Measurements from ENCODE around the gene TRIM40. TPM values are rescaled to one million over a fixed set of nuclear protein-coding genes. Genes with fewer than 3 reads are reported as not detected.
A peak's percentile ranks its signal among the peaks of the same experiment; 100 is the strongest.

The TRIM40 gene
- total and polyA plus RNA-seq, 5 donors from 2014 or later: 0.39 TPM; not detected in 4

GRCh38 chr6:30192076-30192475, 56.1 kb downstream of the TRIM40 start:
- Histone ChIP-seq H3K9me3 (ENCODE audit: control insufficient read depth in 2 of 2, low read length in 2 of 2) (no peaks in the 10 kb centered on the region), H3K27ac (ENCODE audit: insufficient read depth, low read length, poor library complexity, severe bottlenecking) (no peak overlapping the region), H3K4me3 (ENCODE audit: low read depth, low read length) (no peak overlapping the region), H3K4me1 (ENCODE audit: control insufficient read depth, insufficient read depth, low read length, poor library complexity, severe bottlenecking) (no peaks in the 10 kb centered on the region), H3K36me3 (ENCODE audit: control insufficient read depth, insufficient read depth, low read length) (peaks cover 86% of the 10 kb centered on the region), H3K27me3 (ENCODE audit: control insufficient read depth, insufficient read depth, low read length) (no peaks in the 10 kb centered on the region)
- DNase-seq (no peak), ATAC-seq (ENCODE audit: low read depth in 2 of 2) (no peak)
- H3K27me3 Mint-ChIP-seq: no peaks in the 10 kb centered on the region
- H3K4me1 Mint-ChIP-seq: peaks cover 0 to 5% (median 3%) of the 10 kb centered on the region in 4 donors
- no peaks in the 10 kb centered on the region for H3K9me3 Mint-ChIP-seq
- no peak overlapping the region for H3K27ac Mint-ChIP-seq
- no peak overlapping the region for H3K4me3 Mint-ChIP-seq
- peaks cover 49% of the 10 kb centered on the region for H3K36me3 Mint-ChIP-seq

GRCh38 chr6:30194797-30195690, 59.1 kb downstream of the TRIM40 start:
- H3K9me3 ChIP-seq (ENCODE audit: control insufficient read depth in 2 of 2, low read length in 2 of 2): no peaks in the 10 kb centered on the region
- H3K4me1 ChIP-seq (ENCODE audit: control insufficient read depth, insufficient read depth, low read length, poor library complexity, severe bottlenecking): no peaks in the 10 kb centered on the region
- no peak for ATAC-seq (ENCODE audit: low read depth in 2 of 2)
- Mint-ChIP-seq H3K4me3 (no peak overlapping the region), H3K27me3 (no peaks in the 10 kb centered on the region), H3K36me3 (peaks cover 48% of the 10 kb centered on the region), H3K9me3 (no peaks in the 10 kb centered on the region), H3K4me1 (peaks cover 0 to 15% (median 3%) of the 10 kb centered on the region in 4 donors), H3K27ac (peak overlapping the region in 2 of 3 donors; percentile 36 to 56)
- H3K4me3 ChIP-seq (ENCODE audit: low read depth, low read length): no peak overlapping the region
- no peak overlapping the region for H3K27ac ChIP-seq (ENCODE audit: insufficient read depth, low read length, poor library complexity, severe bottlenecking)
- no peaks in the 10 kb centered on the region for H3K27me3 ChIP-seq (ENCODE audit: control insufficient read depth, insufficient read depth, low read length)
- no peak for DNase-seq
- peaks cover 90% of the 10 kb centered on the region for H3K36me3 ChIP-seq (ENCODE audit: control insufficient read depth, insufficient read depth, low read length)

GRCh38 chr6:30195951-30196350, 60.0 kb downstream of the TRIM40 start:
- Mint-ChIP-seq H3K27ac (no peak overlapping the region), H3K4me1 (peaks cover 4 to 24% (median 10%) of the 10 kb centered on the region in 4 donors), H3K36me3 (peaks cover 45% of the 10 kb centered on the region), H3K4me3 (no peak overlapping the region), H3K9me3 (no peaks in the 10 kb centered on the region), H3K27me3 (no peaks in the 10 kb centered on the region)
- Histone ChIP-seq H3K36me3 (ENCODE audit: control insufficient read depth, insufficient read depth, low read length) (peaks cover 90% of the 10 kb centered on the region), H3K4me1 (ENCODE audit: control insufficient read depth, insufficient read depth, low read length, poor library complexity, severe bottlenecking) (no peaks in the 10 kb centered on the region), H3K4me3 (ENCODE audit: low read depth, low read length) (no peak overlapping the region), H3K9me3 (ENCODE audit: control insufficient read depth in 2 of 2, low read length in 2 of 2) (no peaks in the 10 kb centered on the region), H3K27me3 (ENCODE audit: control insufficient read depth, insufficient read depth, low read length) (no peaks in the 10 kb centered on the region), H3K27ac (ENCODE audit: insufficient read depth, low read length, poor library complexity, severe bottlenecking) (no peak overlapping the region)
- ATAC-seq (ENCODE audit: low read depth in 2 of 2) (no peak), DNase-seq (no peak)

- H3K4me3 ChIP-seq (ENCODE audit: low read depth, low read length): no peak overlapping the region
- H3K9me3 ChIP-seq (ENCODE audit: control insufficient read depth in 2 of 2, low read length in 2 of 2): no peaks in the 10 kb centered on the region
- Mint-ChIP-seq H3K9me3 (no peaks in the 10 kb centered on the region), H3K27ac (no peak overlapping the region), H3K36me3 (peaks cover 45% of the 10 kb centered on the region), H3K4me1 (peaks cover 4 to 28% (median 12%) of the 10 kb centered on the region in 4 donors), H3K4me3 (no peak overlapping the region), H3K27me3 (no peaks in the 10 kb centered on the region)
- no peak for DNase-seq
- no peak for ATAC-seq (ENCODE audit: low read depth in 2 of 2)
- no peaks in the 10 kb centered on the region for H3K4me1 ChIP-seq (ENCODE audit: control insufficient read depth, insufficient read depth, low read length, poor library complexity, severe bottlenecking)
- H3K27me3 ChIP-seq (ENCODE audit: control insufficient read depth, insufficient read depth, low read length): no peaks in the 10 kb centered on the region
- H3K36me3 ChIP-seq (ENCODE audit: control insufficient read depth, insufficient read depth, low read length): peaks cover 89% of the 10 kb centered on the region
- H3K27ac ChIP-seq (ENCODE audit: insufficient read depth, low read length, poor library complexity, severe bottlenecking): no peak overlapping the region
These were observed 60.4 kb downstream of the TRIM40 start for GRCh38 chr6:30196376-30196775.

Other genes starting within 250 kb of the TRIM40 start
- 2,388 TPM for gene HLA-A, start 193.6 kb upstream of the TRIM40 start, total RNA-seq
- 1,000 to 10,000 TPM; 3,137 to 5,572 (median 4,009) TPM for gene HLA-A, start 193.6 kb upstream of the TRIM40 start, polyA plus RNA-seq
- 37.8 TPM for gene POLR1H, start 74.9 kb upstream of the TRIM40 start, total RNA-seq
- 100 to 1,000 TPM; 108 to 133 (median 122) TPM for gene POLR1H, start 74.9 kb upstream of the TRIM40 start, polyA plus RNA-seq
- 59.4 TPM for gene PPP1R11, start 68.9 kb upstream of the TRIM40 start, total RNA-seq
- gene PPP1R11, start 68.9 kb upstream of the TRIM40 start, polyA plus RNA-seq: 100 to 1,000 TPM in 1 of 4 donors, 10 to 100 TPM in 3; 91.1 to 101 (median 96.0) TPM
- gene RNF39, start 60.4 kb upstream of the TRIM40 start, total RNA-seq: not detected
- gene RNF39, start 60.4 kb upstream of the TRIM40 start, polyA plus RNA-seq: under 1 TPM in 2 of 4 donors, not detected in 2; 0.14 to 0.23 TPM
- gene TRIM31, start 23.1 kb upstream of the TRIM40 start, total RNA-seq: not detected
- gene TRIM31, start 23.1 kb upstream of the TRIM40 start, polyA plus RNA-seq: under 1 TPM in 2 of 4 donors, not detected in 2; 0.13 to 0.18 TPM
- gene TRIM10, start 25.1 kb downstream of the TRIM40 start, total RNA-seq: not detected
- not detected for gene TRIM10, start 25.1 kb downstream of the TRIM40 start, polyA plus RNA-seq
- gene TRIM15, start 27.4 kb downstream of the TRIM40 start, total RNA-seq: not detected
- gene TRIM15, start 27.4 kb downstream of the TRIM40 start, polyA plus RNA-seq: not detected
- gene TRIM26, start 77.3 kb downstream of the TRIM40 start, total RNA-seq: 75.1 TPM
- 10 to 100 TPM; 43.3 to 55.1 (median 49.7) TPM for gene TRIM26, start 77.3 kb downstream of the TRIM40 start, polyA plus RNA-seq
- 39.2 TPM for gene TRIM39, start 190.8 kb downstream of the TRIM40 start, total RNA-seq
- gene TRIM39, start 190.8 kb downstream of the TRIM40 start, polyA plus RNA-seq: 10 to 100 TPM in 2 of 4 donors, 1 to 10 TPM in 2; 5.2 to 14.9 (median 10.6) TPM
- gene RPP21, start 209.0 kb downstream of the TRIM40 start, total RNA-seq: 38.7 TPM
- 100 to 1,000 TPM in 2 of 4 donors, 10 to 100 TPM in 2; 86.0 to 122 (median 100) TPM for gene RPP21, start 209.0 kb downstream of the TRIM40 start, polyA plus RNA-seq